ENCODE data around the gene PTPRT. TPM values are rescaled to one million over a fixed set of nuclear protein-coding genes. Genes with fewer than 3 reads are reported as not detected.

Gene PTPRT
- total RNA-seq, 1 experiment from 2014 or later, result not detected

GRCh38 chr20:42093542-42094440, 1095.9 kb downstream of the PTPRT start:
- ChIA-PET POLR2A (ENCODE audit: low non-redundant PET) (no interaction called here), CTCF (no interaction called here)
- no TSS peak for BruUV-seq (replicated peaks)
- H3K36me3 ChIP-seq (ENCODE audit: insufficient read depth, low read length, poor library complexity, severe bottlenecking), result no peaks in the 10 kb centered on the region
- H3K9me3 ChIP-seq (ENCODE audit: low read depth, low read length, poor library complexity, severe bottlenecking), result no peaks in the 10 kb centered on the region
- H3K27ac ChIP-seq (ENCODE audit: low read depth, low read length, poor library complexity, severe bottlenecking), result no peak overlapping the region
- intact Hi-C loops (cut with micrococcal nuclease; ENCODE audit: unreplicated experiment), result no loop called here
- H3K27me3 ChIP-seq (replicated peaks; ENCODE audit: insufficient read depth, low read depth, low read length, poor library complexity), result peaks cover 26% of the 10 kb centered on the region
- DNase-seq (ENCODE audit: low spot score), result no peak
- no peak overlapping the region for H3K4me3 ChIP-seq (ENCODE audit: low read depth, low read length, poor library complexity, severe bottlenecking)
- no peak for TF ChIP-seq CTCF (conservative IDR thresholded peaks at IDR 0.05; ENCODE audit: low read depth, low read length)
- TF ChIP-seq EZH2 (IDR thresholded peaks at IDR 0.05; ENCODE audit: borderline replicate concordance, low read depth, low read length, poor library complexity, severe bottlenecking), result no peak
- H3K4me1 ChIP-seq (ENCODE audit: insufficient read depth, low read length, poor library complexity, severe bottlenecking), result no peaks in the 10 kb centered on the region

GRCh38 chr20:42093041-42093440, 1096.7 kb downstream of the PTPRT start:
- intact Hi-C loops (cut with micrococcal nuclease; ENCODE audit: unreplicated experiment), result no loop called here
- no TSS peak for BruUV-seq (replicated peaks)
- Histone ChIP-seq H3K4me1 (ENCODE audit: insufficient read depth, low read length, poor library complexity, severe bottlenecking) (no peaks in the 10 kb centered on the region), H3K27ac (ENCODE audit: low read depth, low read length, poor library complexity, severe bottlenecking) (no peak overlapping the region), H3K4me3 (ENCODE audit: low read depth, low read length, poor library complexity, severe bottlenecking) (no peak overlapping the region), H3K9me3 (ENCODE audit: low read depth, low read length, poor library complexity, severe bottlenecking) (no peaks in the 10 kb centered on the region), H3K36me3 (ENCODE audit: insufficient read depth, low read length, poor library complexity, severe bottlenecking) (no peaks in the 10 kb centered on the region), H3K27me3 (replicated peaks; ENCODE audit: insufficient read depth, low read depth, low read length, poor library complexity) (peaks cover 26% of the 10 kb centered on the region)
- TF ChIP-seq CTCF (conservative IDR thresholded peaks at IDR 0.05; ENCODE audit: low read depth, low read length) (no peak), EZH2 (IDR thresholded peaks at IDR 0.05; ENCODE audit: borderline replicate concordance, low read depth, low read length, poor library complexity, severe bottlenecking) (no peak)
- no peak for DNase-seq (ENCODE audit: low spot score)
- ChIA-PET CTCF (no interaction called here), POLR2A (ENCODE audit: low non-redundant PET) (interaction anchor here (0.7 kb wide), 1 partner anchor 256 kb away, joined by 4 read pairs; no protein-coding TSS in a partner anchor)

- intact Hi-C loops (cut with micrococcal nuclease; ENCODE audit: unreplicated experiment), result no loop called here
- TF ChIP-seq CTCF (conservative IDR thresholded peaks at IDR 0.05; ENCODE audit: low read depth, low read length) (no peak), EZH2 (IDR thresholded peaks at IDR 0.05; ENCODE audit: borderline replicate concordance, low read depth, low read length, poor library complexity, severe bottlenecking) (no peak)
- peaks cover 8% of the 10 kb centered on the region for H3K27me3 ChIP-seq (replicated peaks; ENCODE audit: insufficient read depth, low read depth, low read length, poor library complexity)
- ChIA-PET CTCF (no interaction called here), POLR2A (ENCODE audit: low non-redundant PET) (no interaction called here)
- H3K4me1 ChIP-seq (ENCODE audit: insufficient read depth, low read length, poor library complexity, severe bottlenecking), result no peaks in the 10 kb centered on the region
- no TSS peak for BruUV-seq (replicated peaks)
- no peak for DNase-seq (ENCODE audit: low spot score)
- no peaks in the 10 kb centered on the region for H3K9me3 ChIP-seq (ENCODE audit: low read depth, low read length, poor library complexity, severe bottlenecking)
- no peak overlapping the region for H3K4me3 ChIP-seq (ENCODE audit: low read depth, low read length, poor library complexity, severe bottlenecking)
- no peaks in the 10 kb centered on the region for H3K36me3 ChIP-seq (ENCODE audit: insufficient read depth, low read length, poor library complexity, severe bottlenecking)
- no peak overlapping the region for H3K27ac ChIP-seq (ENCODE audit: low read depth, low read length, poor library complexity, severe bottlenecking)
Observed at GRCh38 chr20:42085366-42085765, 1104.3 kb downstream of the PTPRT start.
